Progenitor cell of endocrine pancreas (in vitro differentiated cells): ENCODE data around the gene KLHDC7B. TPM values are rescaled to one million over a fixed set of nuclear protein-coding genes. Genes with fewer than 3 reads are reported as not detected.

Source experiments
- DNase-seq: peaks from one replicate; pipeline ENCODE4 v3.0.0; 2021; ENCODE audit warnings: low spot score; ENCODE audit not compliant: unreplicated experiment
- H3K27ac Mint-ChIP-seq: 2 replicates; pipeline ENCODE4 v1.8.0; 2021; ENCODE audit warnings: mild to moderate bottlenecking, moderate library complexity, mixed read lengths
- H3K27me3 Mint-ChIP-seq: 2 replicates; pipeline ENCODE4 v1.8.0; 2021; ENCODE audit warnings: mixed read lengths
- H3K36me3 Mint-ChIP-seq: 2 replicates; pipeline ENCODE4 v1.8.0; 2022; ENCODE audit warnings: mixed read lengths; ENCODE audit not compliant: insufficient read depth
- H3K4me1 Mint-ChIP-seq: 2 replicates; pipeline ENCODE4 v1.8.0; 2021; ENCODE audit warnings: low read depth, mixed read lengths
- H3K4me3 Mint-ChIP-seq: 2 replicates; pipeline ENCODE4 v1.8.0; 2021; ENCODE audit warnings: low read depth, mild to moderate bottlenecking, moderate library complexity, mixed read lengths
- H3K9me3 Mint-ChIP-seq: 2 replicates; pipeline ENCODE4 v1.8.0; 2021; ENCODE audit warnings: low read depth, mixed read lengths
- total RNA-seq: library from RNA; stranded (reverse); gene quantifications from 2 replicates; pipeline ENCODE4 v1.2.1, GENCODE V29; 2021
- TF ChIP-seq, protein P1 (sequence below): fragments of 200-600 bp; sonication (generic); IDR thresholded peaks from one replicate; pipeline ENCODE4 v1.5.0; 2021; ENCODE audit warnings: antibody characterized with exemption, mild to moderate bottlenecking; ENCODE audit not compliant: unreplicated experiment

Gene KLHDC7B
- total RNA-seq, 1 donor from 2014 or later, result not detected

DNA sequence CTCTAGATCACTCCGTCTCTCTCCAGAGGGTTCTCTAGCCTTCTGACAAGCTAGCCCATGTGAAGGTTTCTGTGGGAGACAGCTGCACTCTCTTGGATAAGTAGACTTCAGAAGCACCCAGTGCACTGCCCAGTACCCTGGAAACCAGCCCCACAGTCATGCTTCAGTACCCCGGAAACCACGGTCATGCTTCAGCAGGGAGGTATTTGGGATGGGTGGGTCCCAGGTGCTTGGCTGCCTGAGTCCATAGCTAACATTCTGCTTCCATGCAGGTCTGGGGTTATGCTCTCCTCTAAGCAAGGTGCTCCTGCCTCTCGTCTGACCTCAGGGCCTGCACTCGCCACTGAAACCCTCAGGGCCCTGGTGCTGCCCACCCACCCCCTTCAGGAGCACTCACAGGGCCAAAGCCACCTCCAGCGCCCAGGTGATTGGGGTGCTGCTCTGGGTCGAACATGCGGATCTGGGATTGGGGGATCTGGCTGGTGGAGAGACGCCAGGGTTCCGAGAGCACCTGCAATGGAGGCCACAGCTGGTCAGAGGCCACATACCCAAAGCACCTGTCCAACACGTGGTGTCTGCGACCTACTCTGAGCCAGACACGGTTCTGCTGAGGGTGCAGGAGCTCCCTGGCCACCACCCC lies 24.3 kb downstream of the KLHDC7B start:
- Mint-ChIP-seq H3K27ac (no peak overlapping the region), H3K36me3 (peaks cover 6% of the 10 kb centered on the region), H3K27me3 (no peaks in the 10 kb centered on the region), H3K4me3 (no peak overlapping the region), H3K9me3 (no peaks in the 10 kb centered on the region), H3K4me1 (no peaks in the 10 kb centered on the region)
- DNase-seq, result no peak
- TF ChIP-seq, protein P1, sequence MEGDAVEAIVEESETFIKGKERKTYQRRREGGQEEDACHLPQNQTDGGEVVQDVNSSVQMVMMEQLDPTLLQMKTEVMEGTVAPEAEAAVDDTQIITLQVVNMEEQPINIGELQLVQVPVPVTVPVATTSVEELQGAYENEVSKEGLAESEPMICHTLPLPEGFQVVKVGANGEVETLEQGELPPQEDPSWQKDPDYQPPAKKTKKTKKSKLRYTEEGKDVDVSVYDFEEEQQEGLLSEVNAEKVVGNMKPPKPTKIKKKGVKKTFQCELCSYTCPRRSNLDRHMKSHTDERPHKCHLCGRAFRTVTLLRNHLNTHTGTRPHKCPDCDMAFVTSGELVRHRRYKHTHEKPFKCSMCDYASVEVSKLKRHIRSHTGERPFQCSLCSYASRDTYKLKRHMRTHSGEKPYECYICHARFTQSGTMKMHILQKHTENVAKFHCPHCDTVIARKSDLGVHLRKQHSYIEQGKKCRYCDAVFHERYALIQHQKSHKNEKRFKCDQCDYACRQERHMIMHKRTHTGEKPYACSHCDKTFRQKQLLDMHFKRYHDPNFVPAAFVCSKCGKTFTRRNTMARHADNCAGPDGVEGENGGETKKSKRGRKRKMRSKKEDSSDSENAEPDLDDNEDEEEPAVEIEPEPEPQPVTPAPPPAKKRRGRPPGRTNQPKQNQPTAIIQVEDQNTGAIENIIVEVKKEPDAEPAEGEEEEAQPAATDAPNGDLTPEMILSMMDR, result no peak

DNA sequence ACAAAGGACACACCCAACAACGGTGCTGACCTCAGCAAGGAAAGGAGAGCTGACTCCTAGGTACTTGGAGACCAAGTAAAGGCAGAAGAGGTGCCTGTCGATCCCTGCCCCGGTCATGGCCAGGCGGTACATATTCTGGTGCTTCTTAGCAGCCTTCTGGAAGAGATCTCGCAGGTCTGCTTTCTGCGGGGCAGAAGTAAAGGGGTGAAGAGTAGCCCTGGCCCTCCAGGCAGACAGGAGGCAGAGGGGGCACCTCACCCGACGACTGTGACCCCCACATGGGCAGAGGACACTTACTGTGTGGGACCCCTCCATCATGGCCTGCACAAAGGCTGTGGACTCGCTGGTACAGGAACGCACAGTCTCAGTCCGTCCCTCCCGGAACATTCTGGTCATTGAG lies 25.2 kb downstream of the KLHDC7B start:
- Mint-ChIP-seq H3K36me3 (peaks cover 6% of the 10 kb centered on the region), H3K4me1 (no peaks in the 10 kb centered on the region), H3K27me3 (no peaks in the 10 kb centered on the region), H3K9me3 (no peaks in the 10 kb centered on the region), H3K4me3 (no peak overlapping the region), H3K27ac (no peak overlapping the region)
- TF ChIP-seq, protein P1, result no peak
- no peak for DNase-seq

DNA sequence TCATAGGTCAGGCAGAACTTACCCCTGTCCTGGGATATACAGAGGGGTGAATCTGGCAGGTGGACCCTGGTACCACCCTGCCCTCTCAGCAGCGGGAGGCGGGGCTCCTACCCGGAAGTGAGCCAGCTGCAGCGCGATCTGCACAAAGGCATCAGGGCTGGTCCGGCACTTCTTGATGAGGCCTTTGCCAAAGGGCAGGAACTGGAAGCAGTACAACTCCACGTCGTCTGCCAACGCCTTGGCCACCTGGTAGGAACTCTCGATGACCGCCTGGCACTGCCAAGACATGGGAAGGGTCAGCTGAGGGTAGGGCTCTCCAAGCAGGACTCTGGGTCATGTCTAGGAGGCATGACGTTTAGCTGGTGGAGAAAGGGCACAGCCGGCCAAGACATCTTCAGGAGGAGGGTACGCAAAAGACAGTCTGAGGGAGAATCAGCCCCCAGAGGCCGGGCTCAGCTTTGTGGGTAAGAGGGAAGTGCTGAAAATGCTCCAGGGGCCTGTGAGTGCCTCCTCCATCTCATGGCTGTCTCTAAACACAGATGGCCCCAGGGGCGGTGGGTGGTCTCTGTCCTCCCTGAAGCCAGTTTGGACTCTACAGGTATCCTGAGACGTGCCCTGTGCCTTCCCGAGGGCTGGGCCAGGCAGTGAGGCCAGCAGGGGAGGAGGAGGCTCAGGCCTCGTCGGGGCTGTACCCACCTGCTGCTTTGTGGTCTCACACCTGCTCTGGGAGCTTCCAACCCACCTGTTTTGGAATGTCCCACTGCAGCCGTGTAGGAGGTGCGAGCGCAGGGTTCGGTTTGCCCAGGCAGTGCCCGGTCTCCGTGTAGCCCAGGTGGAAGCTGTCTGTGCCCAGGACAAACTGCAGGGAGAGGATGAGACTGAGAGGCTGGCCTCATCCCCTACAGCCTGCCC lies 25.8 kb downstream of the KLHDC7B start:
- Mint-ChIP-seq H3K36me3 (peaks cover 6% of the 10 kb centered on the region), H3K27me3 (no peaks in the 10 kb centered on the region), H3K4me1 (no peaks in the 10 kb centered on the region), H3K9me3 (no peaks in the 10 kb centered on the region), H3K4me3 (no peak overlapping the region), H3K27ac (no peak overlapping the region)
- DNase-seq, result no peak
- TF ChIP-seq, protein P1, result no peak

DNA sequence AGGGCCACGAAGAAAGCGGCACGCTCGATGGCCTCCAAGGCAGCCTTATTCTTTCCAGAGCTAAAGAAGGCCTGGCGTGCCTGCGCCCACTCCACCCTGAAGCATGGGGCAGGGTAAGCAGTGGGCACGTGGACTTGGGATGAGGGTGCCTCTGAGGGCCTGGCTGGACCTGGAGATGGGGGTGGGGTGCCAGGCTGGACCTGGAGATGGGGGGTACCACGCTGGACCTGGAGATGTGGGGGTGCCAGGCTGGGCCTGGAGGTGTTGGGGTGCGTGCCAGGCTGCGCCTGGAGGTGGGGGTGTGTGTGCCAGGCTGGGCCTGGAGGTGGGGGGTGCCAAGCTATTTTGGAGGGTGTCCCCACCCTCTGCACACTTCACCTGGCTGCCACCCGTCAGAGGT lies 27.3 kb downstream of the KLHDC7B start:
- TF ChIP-seq, protein P1, result no peak
- Mint-ChIP-seq H3K27ac (no peak overlapping the region), H3K36me3 (peaks cover 6% of the 10 kb centered on the region)

DNA sequence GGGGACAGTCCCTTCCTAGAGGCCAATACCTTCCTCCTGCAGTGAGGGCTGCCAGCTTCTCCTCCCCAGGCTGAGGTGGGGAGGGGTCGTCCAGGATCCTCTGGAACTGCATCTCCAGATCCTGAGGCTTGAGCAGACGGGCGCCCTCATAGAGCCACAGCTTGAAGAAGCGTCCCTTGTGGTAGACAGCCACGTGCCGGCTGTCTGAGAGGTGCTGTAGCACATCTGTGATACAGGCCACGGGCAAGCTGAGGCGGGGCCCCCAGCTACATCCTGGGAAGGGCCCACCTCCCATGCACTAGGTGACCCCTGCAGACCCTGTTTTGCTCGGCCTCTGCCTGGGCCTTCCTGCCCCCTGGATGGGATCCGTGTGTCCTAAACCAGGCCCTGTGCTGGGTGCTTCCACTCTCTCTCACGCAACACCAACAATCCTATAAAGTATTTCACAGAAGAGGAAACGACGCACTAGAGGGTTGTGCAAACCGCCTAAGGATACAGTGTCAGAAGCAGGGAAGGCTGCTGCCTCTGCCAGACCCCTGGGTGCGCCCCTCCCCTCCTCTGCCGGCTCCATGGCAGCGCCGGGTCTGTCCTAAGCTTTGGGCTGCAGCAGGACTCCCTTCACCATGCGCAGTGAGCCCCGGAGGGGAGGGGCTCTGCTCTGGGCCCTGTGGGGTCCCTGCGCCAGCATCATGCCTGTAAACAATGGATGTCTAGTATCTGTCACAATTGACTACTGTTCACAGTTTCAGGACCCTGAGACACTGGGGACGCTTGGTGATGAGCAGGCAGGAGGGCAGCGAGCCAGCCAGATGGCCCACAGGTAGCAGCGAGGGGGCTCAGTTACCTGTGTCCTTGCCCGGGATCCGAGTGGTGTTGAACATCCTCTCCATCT lies 28.0 kb downstream of the KLHDC7B start:
- H3K4me1 Mint-ChIP-seq, result no peaks in the 10 kb centered on the region
- H3K36me3 Mint-ChIP-seq, result peaks cover 6% of the 10 kb centered on the region
- TF ChIP-seq, protein P1, result no peak
- no peaks in the 10 kb centered on the region for H3K9me3 Mint-ChIP-seq
- DNase-seq, result no peak
- no peak overlapping the region for H3K4me3 Mint-ChIP-seq
- no peak overlapping the region for H3K27ac Mint-ChIP-seq
- no peaks in the 10 kb centered on the region for H3K27me3 Mint-ChIP-seq

More for the DNA sequence above, 27.3 kb downstream of the KLHDC7B start:
- Mint-ChIP-seq H3K4me1 (no peaks in the 10 kb centered on the region), H3K4me3 (no peak overlapping the region), H3K27me3 (no peaks in the 10 kb centered on the region), H3K9me3 (no peaks in the 10 kb centered on the region)
- no peak for DNase-seq
